ENCODE results near the gene ZDHHC8. TPM values are rescaled to one million over a fixed set of nuclear protein-coding genes. Genes with fewer than 3 reads are reported as not detected.

ZDHHC8 gene
- polyA plus RNA-seq, 1 donor (not counting 4 experiments of a cell fraction or from before 2014, with no cell fraction given), result 16.0 TPM

DNA sequence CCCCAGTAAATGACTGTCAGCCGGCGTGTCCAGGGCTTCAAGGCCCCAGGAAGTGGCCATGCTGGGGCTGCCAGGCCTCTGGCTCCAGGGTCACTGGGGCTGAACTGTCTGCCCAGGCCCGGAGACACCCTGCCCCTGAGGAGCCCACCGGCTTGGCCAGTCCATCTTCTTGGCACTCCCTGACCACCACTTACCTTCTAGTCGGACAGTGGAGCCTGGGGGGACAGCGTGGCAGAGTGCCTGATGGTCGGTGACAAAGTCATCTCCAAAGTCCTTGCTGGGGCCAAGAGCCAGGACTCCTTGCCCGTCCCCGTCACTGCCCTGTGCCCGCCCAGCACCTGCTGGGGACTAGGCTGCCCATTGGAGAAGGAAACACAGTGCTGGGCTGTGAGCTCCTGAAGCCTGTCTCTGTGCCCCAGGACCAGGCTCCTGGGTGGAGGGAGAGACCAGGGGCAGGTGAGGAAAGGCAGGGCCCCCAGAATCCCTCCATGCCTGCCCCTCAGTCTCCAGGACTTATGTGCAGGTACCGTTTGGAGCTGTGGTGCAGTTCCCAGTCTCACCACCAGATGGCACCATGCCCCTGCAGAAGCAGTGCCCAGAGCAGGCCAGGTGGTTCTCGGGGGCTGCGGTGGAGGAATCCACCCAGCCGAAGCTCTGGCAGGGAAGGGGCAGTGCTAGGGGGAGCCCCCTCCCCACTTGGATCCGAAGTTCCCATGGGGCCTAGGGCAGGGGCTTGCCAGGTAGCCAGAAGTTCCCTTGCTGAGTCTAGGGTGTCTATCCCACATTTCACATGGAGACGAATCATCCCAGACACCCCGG lies 25.2 kb downstream of the ZDHHC8 start:
- dilution Hi-C loops (cut with MboI; ENCODE audit: extremely low pct_ligation_motif_present, low sequenced_read_pairs), result no loop called here
- no peaks in the 10 kb centered on the region for H3K27me3 ChIP-seq (ENCODE audit: control insufficient read depth, extremely low read depth, insufficient read depth, low read length)
- peak overlapping the region; percentile 32 for H3K4me2 ChIP-seq (ENCODE audit: control insufficient read depth, extremely low read depth, insufficient read depth, low read depth, low read length)
- H3K9me3 ChIP-seq (ENCODE audit: control insufficient read depth, low read depth, low read length), result no peaks in the 10 kb centered on the region
- no peaks in the 10 kb centered on the region for H3K79me2 ChIP-seq (ENCODE audit: control insufficient read depth, insufficient read depth, low read length)
- H3K9me1 ChIP-seq (ENCODE audit: control insufficient read depth, extremely low read depth, insufficient read depth, low read length), result no peaks in the 10 kb centered on the region
- H3K36me3 ChIP-seq (ENCODE audit: control insufficient read depth in 2 of 2, extremely low read depth in 1 of 2, insufficient read depth in 2 of 2, low read length in 2 of 2), result no peaks in the 10 kb centered on the region
- no peaks in the 10 kb centered on the region for H3K4me1 ChIP-seq (ENCODE audit: control insufficient read depth, extremely low read depth, insufficient read depth, low read length)
- H3K27ac ChIP-seq (ENCODE audit: control insufficient read depth, insufficient read depth, low read length), result no peak overlapping the region
- no peak overlapping the region for H3K9ac ChIP-seq (ENCODE audit: control insufficient read depth, extremely low read depth, insufficient read depth, low read length)
- DNase-seq (ENCODE audit: low read depth, low spot score) (peak; percentile 35), FAIRE-seq (peak; percentile 23)
- H2AFZ ChIP-seq (ENCODE audit: control insufficient read depth, low read length), result no peak overlapping the region
- TF ChIP-seq, protein P1, sequence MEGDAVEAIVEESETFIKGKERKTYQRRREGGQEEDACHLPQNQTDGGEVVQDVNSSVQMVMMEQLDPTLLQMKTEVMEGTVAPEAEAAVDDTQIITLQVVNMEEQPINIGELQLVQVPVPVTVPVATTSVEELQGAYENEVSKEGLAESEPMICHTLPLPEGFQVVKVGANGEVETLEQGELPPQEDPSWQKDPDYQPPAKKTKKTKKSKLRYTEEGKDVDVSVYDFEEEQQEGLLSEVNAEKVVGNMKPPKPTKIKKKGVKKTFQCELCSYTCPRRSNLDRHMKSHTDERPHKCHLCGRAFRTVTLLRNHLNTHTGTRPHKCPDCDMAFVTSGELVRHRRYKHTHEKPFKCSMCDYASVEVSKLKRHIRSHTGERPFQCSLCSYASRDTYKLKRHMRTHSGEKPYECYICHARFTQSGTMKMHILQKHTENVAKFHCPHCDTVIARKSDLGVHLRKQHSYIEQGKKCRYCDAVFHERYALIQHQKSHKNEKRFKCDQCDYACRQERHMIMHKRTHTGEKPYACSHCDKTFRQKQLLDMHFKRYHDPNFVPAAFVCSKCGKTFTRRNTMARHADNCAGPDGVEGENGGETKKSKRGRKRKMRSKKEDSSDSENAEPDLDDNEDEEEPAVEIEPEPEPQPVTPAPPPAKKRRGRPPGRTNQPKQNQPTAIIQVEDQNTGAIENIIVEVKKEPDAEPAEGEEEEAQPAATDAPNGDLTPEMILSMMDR (optimal IDR thresholded peaks at IDR 0.05 in 1 of 3, IDR thresholded peaks at IDR 0.05 in 1 of 3, conservative IDR thresholded peaks at IDR 0.05 in 1 of 3; ENCODE audit: extremely low read depth in 1 of 3, insufficient read depth in 2 of 3, low read length in 3 of 3), result peak; percentile 95 to 97 (median 96)
- TF ChIP-seq EZH2 (IDR thresholded peaks at IDR 0.05; ENCODE audit: low read length), result no peak
- H4K20me1 ChIP-seq (ENCODE audit: control insufficient read depth, extremely low read depth, insufficient read depth, low read length), result no peaks in the 10 kb centered on the region
- no peak overlapping the region for H3K4me3 ChIP-seq (ENCODE audit: control insufficient read depth in 2 of 3, extremely low read depth in 1 of 3, insufficient read depth in 2 of 3, low read depth in 1 of 3, low read length in 3 of 3)

DNA sequence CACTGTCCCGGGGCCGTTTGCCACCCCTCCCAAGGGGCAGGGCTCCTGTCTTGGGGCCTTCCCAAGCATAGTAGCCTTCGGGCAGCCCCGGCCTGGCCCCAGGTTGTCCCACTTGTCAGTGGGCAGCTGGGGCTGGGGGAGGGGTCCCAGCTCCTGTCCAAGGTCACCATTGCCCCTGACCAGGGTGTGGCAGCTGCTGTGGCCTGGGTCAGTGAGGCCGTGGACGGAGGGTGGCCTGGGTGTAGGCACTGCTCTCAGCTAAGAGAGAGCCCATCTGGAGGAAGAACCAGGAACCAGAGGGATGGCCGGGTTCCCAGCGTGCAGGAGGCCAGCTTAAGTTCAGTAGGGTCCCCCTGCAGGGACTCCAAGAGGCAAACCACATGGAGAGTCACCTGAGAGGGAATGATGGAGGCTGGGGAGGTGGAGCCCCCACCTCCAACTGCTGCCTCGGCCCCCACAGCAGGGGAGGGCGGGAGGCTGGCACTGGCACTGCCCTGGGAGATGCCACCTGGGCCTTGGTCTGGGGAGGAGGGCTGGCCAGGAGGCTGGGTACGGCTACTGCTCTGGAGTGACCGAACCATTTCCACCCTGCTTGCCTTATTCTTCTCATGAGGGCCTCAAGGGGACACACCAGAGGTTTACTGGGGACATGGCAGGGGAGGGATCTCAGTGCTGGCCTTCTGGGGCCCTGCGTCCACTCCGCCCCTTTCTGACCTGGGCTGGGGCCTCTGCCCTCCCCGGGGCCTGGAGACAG lies 26.0 kb downstream of the ZDHHC8 start:
- no peak overlapping the region for H2AFZ ChIP-seq (ENCODE audit: control insufficient read depth, low read length)
- FAIRE-seq, result no peak
- no peak overlapping the region for H3K9ac ChIP-seq (ENCODE audit: control insufficient read depth, extremely low read depth, insufficient read depth, low read length)
- H3K4me2 ChIP-seq (ENCODE audit: control insufficient read depth, extremely low read depth, insufficient read depth, low read depth, low read length), result no peak overlapping the region
- no peaks in the 10 kb centered on the region for H3K9me3 ChIP-seq (ENCODE audit: control insufficient read depth, low read depth, low read length)
- H3K36me3 ChIP-seq (ENCODE audit: control insufficient read depth in 2 of 2, extremely low read depth in 1 of 2, insufficient read depth in 2 of 2, low read length in 2 of 2), result no peaks in the 10 kb centered on the region
- no peaks in the 10 kb centered on the region for H3K9me1 ChIP-seq (ENCODE audit: control insufficient read depth, extremely low read depth, insufficient read depth, low read length)
- TF ChIP-seq, protein P1 (optimal IDR thresholded peaks at IDR 0.05 in 1 of 3, IDR thresholded peaks at IDR 0.05 in 1 of 3, conservative IDR thresholded peaks at IDR 0.05 in 1 of 3; ENCODE audit: extremely low read depth in 1 of 3, insufficient read depth in 2 of 3, low read length in 3 of 3), result no peak
- TF ChIP-seq EZH2 (IDR thresholded peaks at IDR 0.05; ENCODE audit: low read length), result no peak
- DNase-seq (ENCODE audit: low read depth, low spot score), result no peak
- H3K27ac ChIP-seq (ENCODE audit: control insufficient read depth, insufficient read depth, low read length), result no peak overlapping the region
- dilution Hi-C loops (cut with MboI; ENCODE audit: extremely low pct_ligation_motif_present, low sequenced_read_pairs), result no loop called here
- no peak overlapping the region for H3K4me3 ChIP-seq (ENCODE audit: control insufficient read depth in 2 of 3, extremely low read depth in 1 of 3, insufficient read depth in 2 of 3, low read depth in 1 of 3, low read length in 3 of 3)
- no peaks in the 10 kb centered on the region for H3K79me2 ChIP-seq (ENCODE audit: control insufficient read depth, insufficient read depth, low read length)
- H3K27me3 ChIP-seq (ENCODE audit: control insufficient read depth, extremely low read depth, insufficient read depth, low read length), result no peaks in the 10 kb centered on the region
- no peaks in the 10 kb centered on the region for H3K4me1 ChIP-seq (ENCODE audit: control insufficient read depth, extremely low read depth, insufficient read depth, low read length)
- H4K20me1 ChIP-seq (ENCODE audit: control insufficient read depth, extremely low read depth, insufficient read depth, low read length), result no peaks in the 10 kb centered on the region
